Measurements from ENCODE around the gene FLT4. TPM values are rescaled to one million over a fixed set of nuclear protein-coding genes. Genes with fewer than 3 reads are reported as not detected.

The FLT4 gene
- total and polyA plus RNA-seq, 2 of the 13 experiments (the other 11 are each of a cell fraction or from before 2014, with no cell fraction given): not detected

DNA sequence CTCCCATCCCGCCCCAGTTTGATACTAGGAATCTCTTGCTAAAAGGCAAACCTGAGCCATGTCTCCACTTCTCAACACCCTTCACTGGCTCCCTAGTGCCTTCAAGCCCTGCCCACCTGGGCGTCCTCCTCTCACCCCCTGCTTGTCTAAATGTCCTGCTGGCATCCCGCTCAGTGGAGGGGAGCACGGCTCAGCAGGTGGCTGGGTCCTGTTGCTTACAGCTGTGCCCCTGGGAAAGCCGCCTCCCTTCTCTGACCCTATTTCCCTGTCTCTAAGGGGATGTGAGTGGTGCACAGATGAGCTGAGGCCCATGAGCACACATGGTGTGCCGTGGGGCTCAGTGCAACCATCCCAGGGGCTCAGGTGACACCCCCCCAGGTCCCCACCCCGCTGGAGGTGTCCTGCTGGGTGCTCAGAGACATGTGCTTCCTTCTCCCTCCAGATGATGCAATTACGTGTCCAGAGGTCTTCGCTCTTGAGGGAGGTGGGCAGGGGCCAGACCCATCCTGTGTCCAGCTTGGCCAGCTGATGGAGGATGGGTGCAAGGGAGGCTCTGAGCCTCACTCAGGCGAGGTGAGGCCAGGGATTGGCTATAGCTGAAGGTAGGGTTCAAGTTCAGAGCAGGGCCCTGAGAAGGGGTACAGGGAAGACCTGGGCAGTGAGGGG is 24.1 kb downstream of the FLT4 start (continued):
- TF ChIP-seq, protein P1, sequence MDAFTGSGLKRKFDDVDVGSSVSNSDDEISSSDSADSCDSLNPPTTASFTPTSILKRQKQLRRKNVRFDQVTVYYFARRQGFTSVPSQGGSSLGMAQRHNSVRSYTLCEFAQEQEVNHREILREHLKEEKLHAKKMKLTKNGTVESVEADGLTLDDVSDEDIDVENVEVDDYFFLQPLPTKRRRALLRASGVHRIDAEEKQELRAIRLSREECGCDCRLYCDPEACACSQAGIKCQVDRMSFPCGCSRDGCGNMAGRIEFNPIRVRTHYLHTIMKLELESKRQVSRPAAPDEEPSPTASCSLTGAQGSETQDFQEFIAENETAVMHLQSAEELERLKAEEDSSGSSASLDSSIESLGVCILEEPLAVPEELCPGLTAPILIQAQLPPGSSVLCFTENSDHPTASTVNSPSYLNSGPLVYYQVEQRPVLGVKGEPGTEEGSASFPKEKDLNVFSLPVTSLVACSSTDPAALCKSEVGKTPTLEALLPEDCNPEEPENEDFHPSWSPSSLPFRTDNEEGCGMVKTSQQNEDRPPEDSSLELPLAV (CRISPR knock-in tag; conservative IDR thresholded peaks at IDR 0.05; ENCODE audit: low read depth): no peak
- TF ChIP-seq DNMT1 (CRISPR knock-in tag; IDR thresholded peaks at IDR 0.05) (no peak), RARG (CRISPR knock-in tag; IDR thresholded peaks at IDR 0.05; ENCODE audit: low read depth) (no peak)

DNA sequence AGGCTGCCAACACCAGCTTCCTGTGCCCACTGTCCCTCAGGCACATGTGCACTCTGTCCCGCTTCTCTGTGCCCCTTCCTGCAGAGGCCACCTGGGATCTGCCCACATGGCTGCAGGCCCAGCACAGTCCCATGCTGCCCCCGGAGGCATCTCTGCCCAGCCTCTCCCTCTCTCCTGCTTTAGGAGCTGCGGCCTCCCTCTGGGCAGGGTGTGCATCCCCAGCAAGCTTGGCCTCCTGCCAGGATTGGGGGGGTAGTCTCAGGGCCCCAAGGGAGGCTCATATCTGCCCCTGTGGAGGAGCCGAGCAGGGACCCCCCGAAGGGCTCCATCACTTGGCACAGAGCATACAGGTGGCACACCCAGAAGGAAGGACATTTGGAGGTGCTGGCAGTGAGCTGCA is 24.8 kb downstream of the FLT4 start:
- BruUV-seq (replicated peaks): no TSS peak
- ChIA-PET CTCF (ENCODE audit: low intra/inter-chr PET ratio, low total read pairs) (no interaction called here), POLR2A (no interaction called here)
- H2AFZ ChIP-seq (ENCODE audit: low read length): no peak overlapping the region
- TF ChIP-seq SMAD1 (CRISPR knock-in tag; IDR thresholded peaks at IDR 0.05; ENCODE audit: borderline replicate concordance, low read depth) (no peak), RELA (CRISPR knock-in tag; IDR thresholded peaks at IDR 0.05) (no peak), ZNF878 (CRISPR knock-in tag; IDR thresholded peaks at IDR 0.05) (no peak), NR1H2 (CRISPR knock-in tag; IDR thresholded peaks at IDR 0.05; ENCODE audit: borderline replicate concordance, low read depth) (no peak), TARDBP (CRISPR knock-in tag; IDR thresholded peaks at IDR 0.05) (no peak), NRL (CRISPR knock-in tag; IDR thresholded peaks at IDR 0.05; ENCODE audit: borderline replicate concordance) (no peak), AHR (CRISPR knock-in tag; IDR thresholded peaks at IDR 0.05) (no peak), IKZF4 (CRISPR knock-in tag; IDR thresholded peaks at IDR 0.05; ENCODE audit: borderline replicate concordance, low read depth, not compliant biosample characterization) (no peak)
- TF ChIP-seq, protein P2, sequence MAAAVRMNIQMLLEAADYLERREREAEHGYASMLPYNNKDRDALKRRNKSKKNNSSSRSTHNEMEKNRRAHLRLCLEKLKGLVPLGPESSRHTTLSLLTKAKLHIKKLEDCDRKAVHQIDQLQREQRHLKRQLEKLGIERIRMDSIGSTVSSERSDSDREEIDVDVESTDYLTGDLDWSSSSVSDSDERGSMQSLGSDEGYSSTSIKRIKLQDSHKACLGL (CRISPR knock-in tag; IDR thresholded peaks at IDR 0.05): no peak
- TF ChIP-seq, protein P3, sequence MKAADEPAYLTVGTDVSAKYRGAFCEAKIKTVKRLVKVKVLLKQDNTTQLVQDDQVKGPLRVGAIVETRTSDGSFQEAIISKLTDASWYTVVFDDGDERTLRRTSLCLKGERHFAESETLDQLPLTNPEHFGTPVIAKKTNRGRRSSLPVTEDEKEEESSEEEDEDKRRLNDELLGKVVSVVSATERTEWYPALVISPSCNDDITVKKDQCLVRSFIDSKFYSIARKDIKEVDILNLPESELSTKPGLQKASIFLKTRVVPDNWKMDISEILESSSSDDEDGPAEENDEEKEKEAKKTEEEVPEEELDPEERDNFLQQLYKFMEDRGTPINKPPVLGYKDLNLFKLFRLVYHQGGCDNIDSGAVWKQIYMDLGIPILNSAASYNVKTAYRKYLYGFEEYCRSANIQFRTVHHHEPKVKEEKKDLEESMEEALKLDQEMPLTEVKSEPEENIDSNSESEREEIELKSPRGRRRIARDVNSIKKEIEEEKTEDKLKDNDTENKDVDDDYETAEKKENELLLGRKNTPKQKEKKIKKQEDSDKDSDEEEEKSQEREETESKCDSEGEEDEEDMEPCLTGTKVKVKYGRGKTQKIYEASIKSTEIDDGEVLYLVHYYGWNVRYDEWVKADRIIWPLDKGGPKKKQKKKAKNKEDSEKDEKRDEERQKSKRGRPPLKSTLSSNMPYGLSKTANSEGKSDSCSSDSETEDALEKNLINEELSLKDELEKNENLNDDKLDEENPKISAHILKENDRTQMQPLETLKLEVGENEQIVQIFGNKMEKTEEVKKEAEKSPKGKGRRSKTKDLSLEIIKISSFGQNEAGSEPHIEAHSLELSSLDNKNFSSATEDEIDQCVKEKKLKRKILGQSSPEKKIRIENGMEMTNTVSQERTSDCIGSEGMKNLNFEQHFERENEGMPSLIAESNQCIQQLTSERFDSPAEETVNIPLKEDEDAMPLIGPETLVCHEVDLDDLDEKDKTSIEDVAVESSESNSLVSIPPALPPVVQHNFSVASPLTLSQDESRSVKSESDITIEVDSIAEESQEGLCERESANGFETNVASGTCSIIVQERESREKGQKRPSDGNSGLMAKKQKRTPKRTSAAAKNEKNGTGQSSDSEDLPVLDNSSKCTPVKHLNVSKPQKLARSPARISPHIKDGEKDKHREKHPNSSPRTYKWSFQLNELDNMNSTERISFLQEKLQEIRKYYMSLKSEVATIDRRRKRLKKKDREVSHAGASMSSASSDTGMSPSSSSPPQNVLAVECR (CRISPR knock-in tag; IDR thresholded peaks at IDR 0.05; ENCODE audit: borderline replicate concordance): no peak
- DNase-seq (ENCODE audit: low spot score) (no peak), ATAC-seq (no peak), FAIRE-seq (no peak)
- no peaks in the 10 kb centered on the region for H4K20me1 ChIP-seq (ENCODE audit: insufficient read depth, low read length)
- no peaks in the 10 kb centered on the region for H3K4me1 ChIP-seq (ENCODE audit: insufficient read depth, low read length)
- peaks cover 17 to 72% of the 10 kb centered on the region in 2 experiments; a peak in 4 of 5 replicates for H3K27me3 ChIP-seq (ENCODE audit: control insufficient read depth in 1 of 2, insufficient read depth in 2 of 2, low read length in 2 of 2)
- 33% methylated on average over 3 of the region's 5 CpGs for WGBS (ENCODE audit: low lambda C conversion rate)
- no peak overlapping the region for H3K4me2 ChIP-seq (ENCODE audit: low read depth, low read length)
- intact Hi-C loops (cut with micrococcal nuclease; ENCODE audit: unreplicated experiment) (no loop called here), in situ Hi-C loops (cut with HindIII; ENCODE audit: extremely low pct_ligation_motif_present, low pct_unique_long_range_greater_than_20kb) (no loop called here)
- no peak overlapping the region for H3K9ac ChIP-seq (ENCODE audit: insufficient read depth, low read depth, low read length)
- H3K36me3 ChIP-seq (replicated peaks in 1 of 2; ENCODE audit: control insufficient read depth in 1 of 2, insufficient read depth in 2 of 2, low read length in 2 of 2): no peaks in the 10 kb centered on the region
- H3K4me3 ChIP-seq (replicated peaks in 1 of 3; ENCODE audit: insufficient read depth in 1 of 3, low read depth in 2 of 3, low read length in 3 of 3): no peak overlapping the region
- no peaks in the 10 kb centered on the region for H3K9me3 ChIP-seq (ENCODE audit: low read length)
- no peaks in the 10 kb centered on the region for H3K79me2 ChIP-seq (ENCODE audit: insufficient read depth, low read length)
- H3K27ac ChIP-seq (ENCODE audit: extremely low read length, insufficient read depth, low read length): no peak overlapping the region
